ENCODE data around the gene BUD13. TPM values are rescaled to one million over a fixed set of nuclear protein-coding genes. Genes with fewer than 3 reads are reported as not detected.

BUD13 gene
- total RNA-seq, 1 experiment from 2014 or later = 22.9 TPM

DNA sequence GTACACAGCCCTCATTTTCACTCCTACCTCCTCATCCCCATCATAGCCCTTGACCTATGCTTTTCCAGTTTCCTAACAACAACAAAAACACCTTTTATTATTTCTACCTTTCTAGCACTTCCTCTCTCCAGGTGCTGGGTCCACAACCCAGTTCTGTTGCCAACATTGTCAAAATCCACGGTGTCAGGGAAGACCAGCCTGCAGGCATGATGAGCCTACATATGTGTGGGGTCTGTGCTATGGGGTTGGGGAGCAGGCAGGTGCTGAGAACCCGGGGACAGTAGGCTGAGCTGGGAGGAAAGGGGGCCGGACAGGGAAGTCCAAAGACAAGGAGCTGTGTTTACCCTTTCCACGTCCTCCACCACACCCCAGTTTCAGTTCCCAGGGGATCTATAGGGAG, 15.7 kb upstream of the BUD13 start:
- DNase-seq (ENCODE audit: low read depth, low spot score) = no peak
- Histone ChIP-seq H4K20me1 (ENCODE audit: insufficient read depth) (no peaks in the 10 kb centered on the region), H3K9ac (ENCODE audit: low read length) (peak overlapping the region; percentile 94), H3K4me3 (replicated peaks in 1 of 2; ENCODE audit: low read depth in 1 of 2, low read length in 2 of 2) (peak overlapping the region; percentile 93 to 94), H3K27me3 (ENCODE audit: insufficient read depth, low read length) (no peaks in the 10 kb centered on the region), H3K9me2 (ENCODE audit: insufficient read depth) (no peaks in the 10 kb centered on the region), H3K4me2 (ENCODE audit: low read length) (peak overlapping the region; percentile 94), H3K9me3 (ENCODE audit: control insufficient read depth in 1 of 2, insufficient read depth in 1 of 2, low read depth in 1 of 2, low read length in 2 of 2) (no peaks in the 10 kb centered on the region), H2AFZ (ENCODE audit: low read depth, low read length, poor library complexity, severe bottlenecking) (no peak overlapping the region), H3K36me3 (ENCODE audit: control insufficient read depth in 1 of 2, insufficient read depth in 2 of 2, low read length in 2 of 2) (peaks cover 24 to 27% of the 10 kb centered on the region in 2 experiments; a peak in 3 of 4 replicates), H3K27ac (ENCODE audit: low read depth, low read length) (peak overlapping the region; percentile 43; the same call in 1 of the 2 replicates), H3K4me1 (ENCODE audit: control insufficient read depth in 1 of 2, insufficient read depth in 2 of 2, low read length in 2 of 2) (peaks cover 12 to 35% of the 10 kb centered on the region in 2 experiments), H3K79me2 (ENCODE audit: insufficient read depth, low read length) (peaks cover 19% of the 10 kb centered on the region)
- RAD21 ChIA-PET (ENCODE audit: low non-redundant PET in 1 of 2, low total read pairs in 2 of 2, uncharacterized antibody in 2 of 2, unreplicated experiment in 2 of 2) = no interaction called here
- POLR2A ChIA-PET = interaction anchor here (1.3 kb wide), 1 partner anchor 19 kb away, joined by 3 read pairs; no protein-coding TSS in a partner anchor
- CTCF ChIA-PET = interaction anchor here (0.8 to 1.8 kb wide), 5 partner anchors 9 to 317 kb away, joined by 3 to 9 read pairs (median 4); no protein-coding TSS in a partner anchor
- no peak for ATAC-seq
- intact Hi-C loops (cut with micrococcal nuclease) = no loop called here
- BruUV-seq (replicated peaks) = no TSS peak
- TF ChIP-seq RAD21 (IDR thresholded peaks at IDR 0.05; ENCODE audit: low read depth) (no peak), POLR2A (IDR thresholded peaks at IDR 0.05; ENCODE audit: borderline replicate concordance, extremely low read depth, insufficient read depth, insufficient read length) (no peak), YY1 (IDR thresholded peaks at IDR 0.05; ENCODE audit: extremely low read depth, insufficient replicate concordance, low read depth, low read length) (no peak), SP1 (IDR thresholded peaks at IDR 0.05; ENCODE audit: low read depth) (no peak), TCF7L2 (IDR thresholded peaks at IDR 0.05; ENCODE audit: borderline replicate concordance, extremely low read depth, insufficient read depth, insufficient read length) (no peak), SRF (IDR thresholded peaks at IDR 0.05; ENCODE audit: low read depth) (no peak), POLR2AphosphoS5 (IDR thresholded peaks at IDR 0.05; ENCODE audit: low read depth, low read length) (no peak)
- TF ChIP-seq, protein P1, sequence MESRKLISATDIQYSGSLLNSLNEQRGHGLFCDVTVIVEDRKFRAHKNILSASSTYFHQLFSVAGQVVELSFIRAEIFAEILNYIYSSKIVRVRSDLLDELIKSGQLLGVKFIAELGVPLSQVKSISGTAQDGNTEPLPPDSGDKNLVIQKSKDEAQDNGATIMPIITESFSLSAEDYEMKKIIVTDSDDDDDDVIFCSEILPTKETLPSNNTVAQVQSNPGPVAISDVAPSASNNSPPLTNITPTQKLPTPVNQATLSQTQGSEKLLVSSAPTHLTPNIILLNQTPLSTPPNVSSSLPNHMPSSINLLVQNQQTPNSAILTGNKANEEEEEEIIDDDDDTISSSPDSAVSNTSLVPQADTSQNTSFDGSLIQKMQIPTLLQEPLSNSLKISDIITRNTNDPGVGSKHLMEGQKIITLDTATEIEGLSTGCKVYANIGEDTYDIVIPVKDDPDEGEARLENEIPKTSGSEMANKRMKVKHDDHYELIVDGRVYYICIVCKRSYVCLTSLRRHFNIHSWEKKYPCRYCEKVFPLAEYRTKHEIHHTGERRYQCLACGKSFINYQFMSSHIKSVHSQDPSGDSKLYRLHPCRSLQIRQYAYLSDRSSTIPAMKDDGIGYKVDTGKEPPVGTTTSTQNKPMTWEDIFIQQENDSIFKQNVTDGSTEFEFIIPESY (IDR thresholded peaks at IDR 0.05; ENCODE audit: extremely low read depth, insufficient replicate concordance, low read length) = no peak

Measured in HCT116 (cell line).